ENCODE results near the gene PDLIM3. TPM values are rescaled to one million over a fixed set of nuclear protein-coding genes. Genes with fewer than 3 reads are reported as not detected.

PDLIM3 gene
- total RNA-seq, 2 donors from 2014 or later, result 5.0 to 34.9 TPM

DNA sequence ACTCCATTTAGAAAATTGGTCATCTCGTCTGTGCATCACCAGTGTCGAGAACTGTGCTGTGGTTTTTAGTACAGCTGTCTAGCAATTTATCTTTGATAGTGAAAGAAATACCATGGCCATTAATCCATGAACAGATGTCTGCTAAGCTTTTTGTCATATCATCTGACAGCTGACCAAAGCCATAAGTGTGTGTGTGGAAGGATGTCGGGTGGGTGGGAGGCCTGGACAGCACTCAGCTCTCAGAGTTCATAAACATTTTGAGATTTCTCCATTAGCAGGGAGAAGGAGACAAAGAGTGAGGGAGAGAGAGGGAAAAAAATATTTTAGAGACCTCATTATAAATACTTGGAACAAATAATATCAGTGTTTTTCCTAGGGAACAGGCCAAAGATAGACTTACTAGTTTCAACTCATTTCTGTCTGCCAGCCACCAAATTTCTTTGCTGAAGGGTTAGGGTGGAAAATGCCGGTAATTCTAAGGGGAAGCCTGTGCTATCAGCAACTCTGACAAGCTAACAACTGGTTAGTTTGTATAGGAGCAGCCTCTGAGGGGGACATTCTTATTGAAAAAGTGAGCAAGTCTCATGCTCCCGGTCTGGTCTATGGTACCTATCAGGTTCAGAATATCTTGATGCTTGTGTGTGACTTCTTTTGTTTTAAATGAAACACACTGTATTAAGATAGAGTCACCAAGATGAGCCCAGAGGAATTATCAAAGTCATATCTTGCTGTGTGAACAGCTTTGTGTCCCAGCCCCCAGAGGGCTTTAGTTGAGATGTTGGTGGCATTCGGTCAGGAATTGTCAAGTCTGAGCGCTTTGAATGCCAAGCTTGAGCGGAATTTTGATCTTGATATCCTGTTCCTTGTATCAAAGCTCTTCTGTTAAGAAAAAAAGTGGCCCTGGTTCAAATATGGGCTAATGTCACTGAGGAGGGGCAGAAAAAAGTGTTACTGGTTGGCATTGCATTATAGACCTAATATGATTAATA lies 41.9 kb upstream of the PDLIM3 start:
- intact Hi-C loops (cut with DNase I), result no loop called here
- no peaks in the 10 kb centered on the region for H3K36me3 ChIP-seq
- TF ChIP-seq, protein P1, sequence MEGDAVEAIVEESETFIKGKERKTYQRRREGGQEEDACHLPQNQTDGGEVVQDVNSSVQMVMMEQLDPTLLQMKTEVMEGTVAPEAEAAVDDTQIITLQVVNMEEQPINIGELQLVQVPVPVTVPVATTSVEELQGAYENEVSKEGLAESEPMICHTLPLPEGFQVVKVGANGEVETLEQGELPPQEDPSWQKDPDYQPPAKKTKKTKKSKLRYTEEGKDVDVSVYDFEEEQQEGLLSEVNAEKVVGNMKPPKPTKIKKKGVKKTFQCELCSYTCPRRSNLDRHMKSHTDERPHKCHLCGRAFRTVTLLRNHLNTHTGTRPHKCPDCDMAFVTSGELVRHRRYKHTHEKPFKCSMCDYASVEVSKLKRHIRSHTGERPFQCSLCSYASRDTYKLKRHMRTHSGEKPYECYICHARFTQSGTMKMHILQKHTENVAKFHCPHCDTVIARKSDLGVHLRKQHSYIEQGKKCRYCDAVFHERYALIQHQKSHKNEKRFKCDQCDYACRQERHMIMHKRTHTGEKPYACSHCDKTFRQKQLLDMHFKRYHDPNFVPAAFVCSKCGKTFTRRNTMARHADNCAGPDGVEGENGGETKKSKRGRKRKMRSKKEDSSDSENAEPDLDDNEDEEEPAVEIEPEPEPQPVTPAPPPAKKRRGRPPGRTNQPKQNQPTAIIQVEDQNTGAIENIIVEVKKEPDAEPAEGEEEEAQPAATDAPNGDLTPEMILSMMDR (IDR thresholded peaks at IDR 0.05), result no peak
- no peaks in the 10 kb centered on the region for H3K9me3 ChIP-seq
- H3K4me1 ChIP-seq, result no peaks in the 10 kb centered on the region
- DNase-seq, result no peak
- no peak overlapping the region for H3K9ac ChIP-seq (ENCODE audit: low read depth in 2 of 2, low read length in 2 of 2)
- H3K4me3 ChIP-seq, result no peak overlapping the region
- H3K27ac ChIP-seq, result no peak overlapping the region
- H3K27me3 ChIP-seq, result no peaks in the 10 kb centered on the region

DNA sequence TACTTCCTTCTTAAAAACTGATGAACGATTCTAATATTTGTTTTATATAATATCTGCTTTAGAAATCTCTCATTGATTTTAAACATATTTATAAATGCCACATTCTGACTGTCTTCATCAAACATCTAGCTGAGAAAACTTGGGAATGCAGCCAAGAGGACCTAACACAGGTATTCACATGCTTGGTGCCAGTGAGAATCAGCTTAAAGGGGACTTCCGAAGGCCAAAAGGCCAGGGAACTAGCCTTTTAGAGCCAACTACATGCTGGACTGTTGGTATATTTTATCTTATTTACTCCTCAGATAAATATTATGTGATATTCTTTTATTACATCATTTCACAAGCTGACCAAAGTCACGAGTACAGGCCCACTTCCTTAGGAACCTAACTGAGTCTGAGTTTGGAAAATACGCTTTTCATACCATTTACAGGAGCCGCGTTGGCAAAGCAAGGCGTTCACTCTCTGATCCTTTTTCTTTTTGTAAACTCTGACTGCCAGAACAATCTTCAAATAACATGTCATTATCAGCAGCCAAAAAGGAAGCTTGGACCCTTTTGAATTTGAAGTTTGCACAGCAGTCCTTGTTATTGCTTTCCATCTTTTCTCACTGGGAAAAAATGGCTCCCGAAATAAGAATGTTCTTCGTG lies 41.1 kb upstream of the PDLIM3 start:
- Histone ChIP-seq H3K27ac (no peak overlapping the region), H3K4me3 (no peak overlapping the region), H3K4me1 (no peaks in the 10 kb centered on the region), H3K36me3 (no peaks in the 10 kb centered on the region), H3K27me3 (no peaks in the 10 kb centered on the region), H3K9ac (ENCODE audit: low read depth in 2 of 2, low read length in 2 of 2) (no peak overlapping the region), H3K9me3 (no peaks in the 10 kb centered on the region)
- intact Hi-C loops (cut with DNase I), result no loop called here
- no peak for DNase-seq
- TF ChIP-seq, protein P1 (IDR thresholded peaks at IDR 0.05), result no peak

DNA sequence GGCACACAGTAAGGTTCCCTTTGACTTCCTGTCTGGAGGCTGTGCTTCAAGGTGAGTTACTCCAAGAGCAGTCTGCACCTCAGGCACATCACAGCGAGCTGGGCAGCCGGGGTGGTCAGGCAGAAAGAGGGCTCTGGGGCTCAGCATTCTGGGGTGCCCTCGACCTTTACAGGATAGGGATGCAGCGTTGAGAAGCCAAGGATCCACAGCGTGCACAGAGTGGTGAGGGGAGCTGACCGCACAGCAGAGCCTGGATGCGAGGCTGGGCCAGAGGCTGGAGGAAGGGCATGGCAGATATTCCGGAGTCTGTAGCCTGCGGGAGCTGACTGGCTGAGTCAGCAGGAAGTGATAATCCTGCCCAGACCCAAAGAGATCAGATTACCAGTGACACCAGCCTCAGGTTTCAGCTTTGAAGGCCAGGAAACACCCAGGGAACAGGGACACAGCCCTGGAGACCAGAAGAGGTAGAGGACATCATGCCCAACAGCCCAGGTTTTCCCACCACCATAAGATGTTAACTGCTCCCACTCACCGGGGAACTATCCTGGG lies 38.4 kb upstream of the PDLIM3 start:
- Histone ChIP-seq H3K27ac (no peak overlapping the region), H3K4me1 (no peaks in the 10 kb centered on the region), H3K4me3 (no peak overlapping the region), H3K9ac (ENCODE audit: low read depth in 2 of 2, low read length in 2 of 2) (no peak overlapping the region), H3K36me3 (no peaks in the 10 kb centered on the region), H3K27me3 (no peaks in the 10 kb centered on the region), H3K9me3 (no peaks in the 10 kb centered on the region)
- DNase-seq, result no peak
- intact Hi-C loops (cut with DNase I), result no loop called here
- TF ChIP-seq, protein P1 (IDR thresholded peaks at IDR 0.05), result no peak

DNA sequence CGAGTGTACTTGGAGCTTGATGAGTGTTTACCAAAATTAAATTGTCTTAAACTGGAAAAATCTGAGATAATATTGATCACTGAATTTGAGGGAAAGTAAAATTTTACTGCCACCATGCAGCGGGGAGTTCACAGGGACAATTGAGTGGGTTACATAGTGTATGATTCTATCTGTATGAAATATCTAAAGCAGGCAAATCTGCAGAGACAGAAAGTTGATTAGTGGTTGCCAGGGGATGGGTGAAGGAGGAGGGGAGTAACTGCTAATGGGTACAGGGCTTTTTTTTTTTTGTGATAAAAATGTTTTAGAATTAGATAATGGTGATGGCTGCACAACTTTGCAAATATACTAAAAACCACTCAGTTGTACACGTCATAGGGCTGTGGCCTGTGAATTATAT lies 35.4 kb upstream of the PDLIM3 start:
- no peaks in the 10 kb centered on the region for H3K9me3 ChIP-seq
- no peaks in the 10 kb centered on the region for H3K36me3 ChIP-seq
- intact Hi-C loops (cut with DNase I), result no loop called here
- no peak for DNase-seq
- no peaks in the 10 kb centered on the region for H3K27me3 ChIP-seq
- no peak overlapping the region for H3K27ac ChIP-seq
- no peak overlapping the region for H3K4me3 ChIP-seq
- no peak overlapping the region for H3K9ac ChIP-seq (ENCODE audit: low read depth in 2 of 2, low read length in 2 of 2)
- H3K4me1 ChIP-seq, result no peaks in the 10 kb centered on the region
- TF ChIP-seq, protein P1 (IDR thresholded peaks at IDR 0.05), result no peak

Measured in colonic mucosa (tissue), 4 donors.